Measurements from ENCODE around the gene TOX2. TPM values are rescaled to one million over a fixed set of nuclear protein-coding genes. Genes with fewer than 3 reads are reported as not detected.

Gene TOX2
- total and polyA plus RNA-seq, 2 of the 8 experiments (the other 6 are each of a cell fraction or from before 2014, with no cell fraction given) = 1.8 to 3.4 TPM

- TF ChIP-seq CTBP2 (IDR thresholded peaks at IDR 0.05; ENCODE audit: borderline replicate concordance, insufficient read depth, insufficient read length, low read length) (peak; percentile 49), RFX5 (IDR thresholded peaks at IDR 0.05; ENCODE audit: borderline replicate concordance, low read depth, low read length) (no peak), RXRA (IDR thresholded peaks at IDR 0.05; ENCODE audit: insufficient read depth, low read depth, low read length) (no peak), HDAC2 (IDR thresholded peaks at IDR 0.05; ENCODE audit: borderline replicate concordance in 1 of 2, low read depth in 2 of 2, low read length in 2 of 2) (no peak), ATF2 (IDR thresholded peaks at IDR 0.05; ENCODE audit: low read length) (peak; percentile 78; the same call in 1 of the 2 replicates), TEAD4 (IDR thresholded peaks at IDR 0.05; ENCODE audit: low read depth, low read length) (peak; percentile 63), TAF1 (IDR thresholded peaks at IDR 0.05; ENCODE audit: low read depth, low read length) (no peak), POLR2A (IDR thresholded peaks at IDR 0.05; ENCODE audit: control extremely low read depth in 1 of 2, low read depth in 2 of 2, low read length in 2 of 2) (no peak)
Observed at GRCh38 chr20:43894491-43894890, 20.2 kb upstream of the TOX2 start (continued).

Measured in H1 (cell line).